ENCODE measurements around the gene JOSD1.

The JOSD1 gene

GRCh38 chr22:38700789-38701628, at the start of gene JOSD1:
Gene JOSD1 (minus strand): TSS chr22:38700943. CDS start chr22:38699987, 956 bp downstream.
- peak; percentile 53 for DNase-seq

- no peak for DNase-seq
These were observed 49.4 kb upstream of the JOSD1 start for GRCh38 chr22:38750104-38750503.

GRCh38 chr22:38748487-38749136, 47.9 kb upstream of the JOSD1 start:
- no peak for DNase-seq

- DNase-seq, result no peak
These were observed 45.1 kb upstream of the JOSD1 start for GRCh38 chr22:38745676-38746460.

GRCh38 chr22:38744981-38745380, 44.2 kb upstream of the JOSD1 start:
- DNase-seq, result no peak

- DNase-seq, result no peak
These were observed 41.6 kb upstream of the JOSD1 start for GRCh38 chr22:38742176-38742942.

- DNase-seq, result no peak
These were observed 40.8 kb upstream of the JOSD1 start for GRCh38 chr22:38741576-38741975.

- DNase-seq, result no peak
These were observed 40.4 kb upstream of the JOSD1 start for GRCh38 chr22:38741166-38741565.

GRCh38 chr22:38740754-38741153, 40.0 kb upstream of the JOSD1 start:
- DNase-seq, result no peak

- no peak for DNase-seq
These were observed 39.5 kb upstream of the JOSD1 start for GRCh38 chr22:38740116-38740723.

GRCh38 chr22:38739300-38740055, 38.7 kb upstream of the JOSD1 start:
- no peak for DNase-seq

GRCh38 chr22:38738475-38739070, 37.8 kb upstream of the JOSD1 start:
- DNase-seq, result no peak

GRCh38 chr22:38737302-38738060, 36.7 kb upstream of the JOSD1 start:
- no peak for DNase-seq

GRCh38 chr22:38736257-38736570, 35.5 kb upstream of the JOSD1 start:
- DNase-seq, result no peak

GRCh38 chr22:38735465-38736256, 34.9 kb upstream of the JOSD1 start:
- no peak for DNase-seq

GRCh38 chr22:38735126-38735464, 34.4 kb upstream of the JOSD1 start:
- no peak for DNase-seq

GRCh38 chr22:38734421-38735100, 33.8 kb upstream of the JOSD1 start:
- DNase-seq, result no peak

GRCh38 chr22:38733724-38734381, 33.1 kb upstream of the JOSD1 start:
- DNase-seq, result peak; percentile 38

GRCh38 chr22:38733329-38733723, 32.6 kb upstream of the JOSD1 start:
- no peak for DNase-seq

All from NCI-H524 treated with DMSO at 0.1 percent for 48 hours (cell line).